Spleen (tissue), 11 donors: ENCODE results near the gene PDGFD. TPM values are rescaled to one million over a fixed set of nuclear protein-coding genes. Genes with fewer than 3 reads are reported as not detected.

Experiments used
- DNase-seq: peaks from one replicate; pipeline ENCODE4 v3.0.0-alpha.2; 2020
- H3K27ac ChIP-seq, 8 donors: fragments of 200-600 bp; sonication (generic) in 7 of 8; 1 replicate in 4 of 8; 2 replicates in 4 of 8; pipeline versions ENCODE4 v1.5.0 to v1.8.0; 2016 to 2021; ENCODE audit warnings: inconsistent platforms in 4 of 8, mild to moderate bottlenecking in 4 of 8, moderate library complexity in 1 of 8
- H3K27me3 ChIP-seq, 7 donors: fragments of 200-600 bp; sonication (generic) in 6 of 7; replicated peaks in 1 of 7; 1 replicate in 4 of 7; 2 replicates in 3 of 7; pipeline versions ENCODE4 v1.5.0 to v1.8.0; 2016 to 2021; ENCODE audit warnings: inconsistent platforms in 3 of 7, mild to moderate bottlenecking in 1 of 7
- H3K36me3 ChIP-seq, 6 donors: fragments of 200-600 bp; sonication (generic) in 5 of 6; 1 replicate in 4 of 6; 2 replicates in 2 of 6; pipeline versions ENCODE4 v1.5.0 to v1.8.0; 2016 to 2021; ENCODE audit warnings: inconsistent platforms in 2 of 6
- H3K4me1 ChIP-seq, 6 donors: fragments of 200-600 bp; sonication (generic) in 5 of 6; 1 replicate in 3 of 6; 2 replicates in 3 of 6; pipeline versions ENCODE4 v1.5.0 to v1.8.0; 2016 to 2021; ENCODE audit warnings: inconsistent platforms in 3 of 6
- H3K4me3 ChIP-seq, 8 donors: fragments of 200-600 bp; sonication (generic) in 7 of 8; 1 replicate in 4 of 8; 2 replicates in 4 of 8; pipeline versions ENCODE4 v1.5.0 to v1.8.0; 2016 to 2021; ENCODE audit warnings: inconsistent platforms in 4 of 8, mild to moderate bottlenecking in 4 of 8, moderate library complexity in 2 of 8
- H3K9me3 ChIP-seq, 8 donors: fragments of 200-600 bp; sonication (generic) in 7 of 8; 1 replicate in 4 of 8; 2 replicates in 4 of 8; pipeline versions ENCODE4 v1.5.0 to v1.8.0; 2016 to 2021; ENCODE audit warnings: inconsistent platforms in 4 of 8
- CTCF ChIP-seq, 11 experiments: fragments of 200-600 bp in 7 of 11; fragments of 450-650 bp in 4 of 11; sonication (generic) in 4 of 11; IDR thresholded peaks in 8 of 11; conservative IDR thresholded peaks in 3 of 11; 1 replicate in 7 of 11; 2 replicates in 4 of 11; pipeline versions ENCODE4 v1.4.0 to v1.8.0; 2016 to 2021; ENCODE audit warnings: antibody characterized with exemption in 11 of 11, inconsistent platforms in 4 of 11, mild to moderate bottlenecking in 1 of 11
- POLR2A ChIP-seq, 3 donors: fragments of 450-650 bp; IDR thresholded peaks; one replicate each; pipeline ENCODE4 v1.5.1; 2017; ENCODE audit warnings: antibody characterized with exemption in 3 of 3, mild to moderate bottlenecking in 1 of 3
- POLR2AphosphoS5 ChIP-seq, 3 donors: sonication (generic); formaldehyde crosslinking; IDR thresholded peaks; one replicate each; pipeline ENCODE4 v1.5.1; 2017; ENCODE audit warnings: antibody characterized with exemption in 3 of 3
- WGBS, 5 donors: extraction: QIAGEN DNeasy Blood & Tissue Kit in 3 of 5; methylation state at CpG; one replicate each; pipeline versions ENCODE4 v1.1.5 to v1.1.7; 2013 to 2018; 5-methylcytosine and 5-hydroxymethylcytosine counted together
- intact Hi-C: fragments of 100-400 bp; cut with DNase I; formaldehyde crosslinking; loops from one replicate; pipeline ENCODE4 v1.15.0; 2023; ENCODE audit warnings: low total_unique reads
- polyA plus RNA-seq, 3 donors: library from polyadenylated mRNA; stranded (reverse); fragments of 200-250 nt; gene quantifications; one replicate each; pipeline ENCODE4 v1.2.1, GENCODE V29; 2013
- total RNA-seq, 7 donors: library from RNA; depleted of rRNA in 3 of 7; stranded (reverse); fragments of >200 nt in 3 of 7; fragmentation: NEBNext Ultra II Directional in 4 of 7; extraction: Animal tissue kit (Norgen Biotek cat#: 25700) in 4 of 7; gene quantifications; one replicate each; pipeline versions ENCODE4 v1.1.0 to v1.2.1, GENCODE V29; 2016 to 2021
- donor health status: healthy with polysubstance abuse.
- donor health status: DM: no; HTN: no; CAD: no; lungs with moderate emphysema.
- donor health status: DM: no; HTN: no; CAD: no.
- donor health status: Bipolar disorder and iron deficiency.
- donor health status: healthy.
- donor health status: DM: no; HTN: no; CAD: no.
- donor health status: DM: yes; HTN: yes; CAD: no.

The PDGFD gene
- total and polyA plus RNA-seq, 10 donors: 0.43 to 7.1 (median 3.4) TPM

- Histone ChIP-seq H3K27ac (no peak overlapping the region), H3K4me3 (no peak overlapping the region), H3K36me3 (no peaks in the 10 kb centered on the region), H3K27me3 (no peaks in the 10 kb centered on the region), H3K4me1 (no peaks in the 10 kb centered on the region), H3K9me3 (no peaks in the 10 kb centered on the region)
- intact Hi-C loops: no loop called here
- no peak for TF ChIP-seq POLR2AphosphoS5 (IDR thresholded peaks at IDR 0.05)
- no peak for TF ChIP-seq POLR2A (IDR thresholded peaks at IDR 0.05)
- TF ChIP-seq CTCF (IDR thresholded peaks at IDR 0.05 in 8 of 11, conservative IDR thresholded peaks at IDR 0.05 in 3 of 11): no peak
- DNase-seq: no peak
- 84 to 90% (median 85%) methylated on average over 4 of the region's 4 CpGs for WGBS, 5 donors
Measured at GRCh38 chr11:104091281-104092096, 72.5 kb downstream of the PDGFD start.

- 72 to 81% (median 75%) methylated on average over 3 of the region's 3 CpGs for WGBS, 5 donors
- no peak overlapping the region for H3K4me3 ChIP-seq
- no peaks in the 10 kb centered on the region for H3K9me3 ChIP-seq
- no peaks in the 10 kb centered on the region for H3K4me1 ChIP-seq
- intact Hi-C loops: no loop called here
- H3K36me3 ChIP-seq: no peaks in the 10 kb centered on the region
- DNase-seq: no peak
- no peaks in the 10 kb centered on the region for H3K27me3 ChIP-seq
- no peak overlapping the region for H3K27ac ChIP-seq
- TF ChIP-seq POLR2A (IDR thresholded peaks at IDR 0.05) (no peak), CTCF (IDR thresholded peaks at IDR 0.05 in 8 of 11, conservative IDR thresholded peaks at IDR 0.05 in 3 of 11) (no peak), POLR2AphosphoS5 (IDR thresholded peaks at IDR 0.05) (no peak)
Measured at GRCh38 chr11:104090767-104091166, 73.2 kb downstream of the PDGFD start.

GRCh38 chr11:104089481-104089880 lies 74.5 kb downstream of the PDGFD start:
- no peaks in the 10 kb centered on the region for H3K9me3 ChIP-seq
- no peak overlapping the region for H3K4me3 ChIP-seq
- no peak for TF ChIP-seq POLR2AphosphoS5 (IDR thresholded peaks at IDR 0.05)
- TF ChIP-seq POLR2A (IDR thresholded peaks at IDR 0.05): no peak
- TF ChIP-seq CTCF (IDR thresholded peaks at IDR 0.05 in 8 of 11, conservative IDR thresholded peaks at IDR 0.05 in 3 of 11): no peak
- no peaks in the 10 kb centered on the region for H3K4me1 ChIP-seq
- DNase-seq: no peak
- H3K27ac ChIP-seq: no peak overlapping the region
- no peaks in the 10 kb centered on the region for H3K27me3 ChIP-seq
- 59 to 76% (median 74%) methylated on average over 2 of the region's 2 CpGs for WGBS, 5 donors
- intact Hi-C loops: no loop called here
- H3K36me3 ChIP-seq: no peaks in the 10 kb centered on the region

GRCh38 chr11:104086621-104087020 lies 77.3 kb downstream of the PDGFD start:
- H3K27ac ChIP-seq: no peak overlapping the region
- DNase-seq: no peak
- no peaks in the 10 kb centered on the region for H3K4me1 ChIP-seq
- H3K27me3 ChIP-seq: no peaks in the 10 kb centered on the region
- H3K9me3 ChIP-seq: no peaks in the 10 kb centered on the region
- no peak overlapping the region for H3K4me3 ChIP-seq
- no peaks in the 10 kb centered on the region for H3K36me3 ChIP-seq
- TF ChIP-seq POLR2A (IDR thresholded peaks at IDR 0.05): no peak
- TF ChIP-seq POLR2AphosphoS5 (IDR thresholded peaks at IDR 0.05): no peak
- no peak for TF ChIP-seq CTCF (IDR thresholded peaks at IDR 0.05 in 8 of 11, conservative IDR thresholded peaks at IDR 0.05 in 3 of 11)
- WGBS, 5 donors: 65 to 85% (median 82%) methylated on average over 5 of the region's 5 CpGs
- intact Hi-C loops: no loop called here
